ENCODE data around the gene CES1.

DNA sequence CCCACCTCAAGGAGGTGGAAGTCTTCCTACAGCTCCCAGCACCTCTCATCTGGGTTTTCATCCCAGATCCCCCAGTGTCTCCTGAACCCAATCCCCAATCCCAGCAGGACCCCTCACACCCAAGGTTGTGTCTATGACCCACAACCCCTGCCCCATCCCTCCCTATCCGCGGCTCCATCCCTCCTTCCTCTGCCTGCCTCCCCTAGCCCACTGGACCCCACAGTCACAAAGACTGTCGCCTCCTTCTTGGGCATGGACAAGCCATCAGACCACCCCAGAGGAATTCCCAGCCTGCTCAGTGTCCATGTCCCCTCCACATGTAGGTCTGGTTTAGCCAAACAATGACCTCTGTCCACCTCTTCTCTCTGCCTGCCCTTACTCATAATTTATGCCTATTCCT, 12.3 kb downstream of the CES1 start:
- TF ChIP-seq POLR2A (IDR thresholded peaks at IDR 0.05; ENCODE audit: low read depth): no peak
- TF ChIP-seq, protein P1, sequence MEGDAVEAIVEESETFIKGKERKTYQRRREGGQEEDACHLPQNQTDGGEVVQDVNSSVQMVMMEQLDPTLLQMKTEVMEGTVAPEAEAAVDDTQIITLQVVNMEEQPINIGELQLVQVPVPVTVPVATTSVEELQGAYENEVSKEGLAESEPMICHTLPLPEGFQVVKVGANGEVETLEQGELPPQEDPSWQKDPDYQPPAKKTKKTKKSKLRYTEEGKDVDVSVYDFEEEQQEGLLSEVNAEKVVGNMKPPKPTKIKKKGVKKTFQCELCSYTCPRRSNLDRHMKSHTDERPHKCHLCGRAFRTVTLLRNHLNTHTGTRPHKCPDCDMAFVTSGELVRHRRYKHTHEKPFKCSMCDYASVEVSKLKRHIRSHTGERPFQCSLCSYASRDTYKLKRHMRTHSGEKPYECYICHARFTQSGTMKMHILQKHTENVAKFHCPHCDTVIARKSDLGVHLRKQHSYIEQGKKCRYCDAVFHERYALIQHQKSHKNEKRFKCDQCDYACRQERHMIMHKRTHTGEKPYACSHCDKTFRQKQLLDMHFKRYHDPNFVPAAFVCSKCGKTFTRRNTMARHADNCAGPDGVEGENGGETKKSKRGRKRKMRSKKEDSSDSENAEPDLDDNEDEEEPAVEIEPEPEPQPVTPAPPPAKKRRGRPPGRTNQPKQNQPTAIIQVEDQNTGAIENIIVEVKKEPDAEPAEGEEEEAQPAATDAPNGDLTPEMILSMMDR (IDR thresholded peaks at IDR 0.05): no peak

Data from esophagus muscularis mucosa (tissue), 3 donors.